Dedifferentiated amniotic fluid mesenchymal stem cell (primary cell): ENCODE data around the gene UFD1.
"Not testable (repeated sequence)": the region's sequence is repeated elsewhere in the genome, so short reads cannot be mapped to it uniquely, and the experiment has no call there.

Source experiments
- DNase-seq: peaks from one replicate; pipeline ENCODE4 v3.0.0-alpha.2; 2016; ENCODE audit errors: extremely low spot score

Gene UFD1

GRCh38 chr22:19449422-19449767, 29.6 kb downstream of the UFD1 start:
- no peak for DNase-seq

- DNase-seq: no peak
Observed at GRCh38 chr22:19448739-19449421, 30.1 kb downstream of the UFD1 start.

GRCh38 chr22:19448076-19448607, 30.9 kb downstream of the UFD1 start:
- DNase-seq: peak; percentile 38

DNA sequence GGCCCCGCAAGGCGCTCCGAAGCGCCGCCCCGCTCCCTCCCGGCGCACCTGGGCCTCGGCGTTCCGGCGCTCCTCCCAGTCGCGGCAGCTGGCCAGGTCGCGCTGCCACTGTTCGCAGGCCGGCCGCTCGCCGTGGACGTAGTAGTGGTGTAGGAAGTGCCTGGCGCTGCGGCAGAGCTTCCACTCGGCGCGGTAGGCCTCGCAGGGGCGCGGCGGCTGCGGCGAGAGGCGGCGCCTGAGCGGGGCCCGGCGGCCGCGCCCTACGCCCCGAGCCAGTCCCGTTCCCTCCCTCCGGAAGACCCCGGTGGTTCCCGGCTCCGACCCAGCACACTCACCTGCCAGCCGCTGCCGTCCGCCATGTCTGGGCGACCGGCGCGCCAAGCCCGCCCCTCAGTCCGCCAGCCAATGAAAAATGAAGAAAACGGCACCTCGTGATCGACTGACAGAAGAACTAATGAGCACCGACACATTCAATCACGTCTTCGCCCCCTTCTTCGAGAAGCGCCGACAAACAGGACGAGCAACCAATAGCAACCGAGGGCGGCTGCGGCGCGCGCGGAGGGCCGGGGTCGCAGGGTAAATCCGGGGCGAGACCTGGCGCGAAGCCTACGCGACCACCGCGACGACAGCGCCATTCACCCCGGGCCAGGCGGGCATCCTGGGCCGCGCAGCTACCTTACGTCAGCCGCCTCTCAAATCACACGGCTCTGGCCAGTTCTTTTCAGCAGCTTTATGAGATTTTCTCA, 31.5 kb downstream of the UFD1 start, which contains the start of gene C22orf39:
C22orf39 (minus strand) TSS at position 382 of the 746 bp plus-strand sequence; CDS start at position 359, 23 bp downstream.
- DNase-seq: peak; percentile 92

DNA sequence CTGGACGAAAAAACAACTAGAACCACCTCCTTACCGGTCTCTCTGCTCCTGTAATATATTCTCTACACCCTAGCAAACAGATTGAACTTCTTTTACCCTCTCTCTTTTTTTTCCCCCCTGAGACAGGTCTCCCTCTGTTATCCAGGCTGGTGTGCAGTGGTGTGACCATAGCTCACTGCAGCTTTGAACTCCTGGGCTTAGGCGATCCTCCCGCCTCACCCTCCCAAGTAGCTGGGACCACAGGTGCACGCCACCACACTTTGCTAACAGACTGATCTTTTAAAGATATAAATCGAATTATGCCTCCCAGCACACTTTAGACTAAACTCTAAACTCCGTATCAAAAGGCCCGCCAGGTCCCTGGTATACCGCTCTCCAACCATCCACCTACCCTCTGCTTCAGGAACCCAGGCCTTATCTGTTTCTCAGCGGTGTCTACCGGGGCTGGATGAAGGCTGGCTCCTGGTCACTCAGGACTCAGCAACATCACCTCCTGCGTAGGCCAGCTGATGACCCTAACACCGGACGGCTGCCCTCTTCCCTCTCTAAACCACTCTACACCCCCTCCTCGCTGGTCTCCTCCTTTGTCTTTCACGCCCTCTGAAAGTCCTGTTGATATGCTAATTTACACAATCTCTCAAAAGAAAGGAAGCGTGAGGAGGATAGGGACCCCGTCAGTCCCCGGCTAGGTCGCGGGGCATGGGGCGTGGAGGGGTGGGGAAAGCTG, 32.2 kb downstream of the UFD1 start:
- no peak for DNase-seq

DNA sequence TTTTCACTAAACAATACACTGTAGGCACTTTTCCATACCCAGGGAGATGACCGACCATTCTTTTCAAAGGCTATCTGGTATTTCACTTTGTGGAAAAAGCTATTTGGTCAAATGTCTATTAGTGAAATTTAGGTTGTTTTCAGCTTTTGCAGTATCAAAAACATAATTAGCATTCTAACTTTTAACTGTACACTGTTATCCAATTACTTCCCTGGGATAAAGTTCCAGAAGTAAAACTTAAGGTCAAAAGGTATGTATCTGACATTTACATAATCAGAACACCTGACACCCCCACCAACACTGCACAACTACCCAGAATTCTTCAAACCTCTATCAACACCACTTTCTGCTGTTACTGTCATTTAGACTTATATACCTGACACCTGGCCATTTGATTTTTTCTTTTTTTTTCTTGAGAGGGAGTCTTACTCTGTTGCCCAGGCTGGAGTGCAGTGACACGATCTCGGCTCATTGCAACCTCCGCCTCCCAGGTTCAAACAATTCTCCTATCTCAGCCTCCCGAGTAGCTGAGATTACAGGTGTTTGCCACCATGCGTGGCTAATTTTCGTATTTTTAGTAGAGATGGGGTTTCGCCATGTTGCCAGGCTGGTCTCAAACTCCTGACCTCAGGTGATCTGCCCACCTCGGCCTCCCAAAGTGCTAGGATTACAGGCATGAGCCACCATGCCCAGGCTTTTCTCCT, 33.6 kb downstream of the UFD1 start:
- DNase-seq: not testable (repeated sequence)

- DNase-seq: no peak
Observed at GRCh38 chr22:19443544-19444211, 35.3 kb downstream of the UFD1 start.

DNA sequence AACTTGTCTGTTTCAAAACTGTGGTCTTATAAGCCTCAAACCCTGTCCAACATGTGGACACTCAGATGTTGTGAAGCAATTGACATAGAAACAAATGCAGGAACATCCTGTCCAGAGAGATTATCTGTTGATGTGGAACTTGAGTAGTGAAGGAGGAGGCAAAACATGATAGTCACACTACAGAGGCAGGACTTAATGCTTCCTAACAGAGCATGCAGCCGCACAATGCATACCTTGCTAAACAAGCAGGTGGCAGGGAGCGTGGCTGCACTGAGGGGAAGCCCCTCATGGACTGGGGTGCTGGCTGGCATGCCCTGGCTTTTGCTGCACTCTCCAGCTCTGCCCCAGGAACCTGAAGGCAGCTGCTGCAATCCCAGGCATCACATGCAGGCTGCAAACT, 36.8 kb downstream of the UFD1 start:
- DNase-seq: no peak

- DNase-seq: no peak
Observed at GRCh38 chr22:19440411-19441195, 38.4 kb downstream of the UFD1 start.

DNA sequence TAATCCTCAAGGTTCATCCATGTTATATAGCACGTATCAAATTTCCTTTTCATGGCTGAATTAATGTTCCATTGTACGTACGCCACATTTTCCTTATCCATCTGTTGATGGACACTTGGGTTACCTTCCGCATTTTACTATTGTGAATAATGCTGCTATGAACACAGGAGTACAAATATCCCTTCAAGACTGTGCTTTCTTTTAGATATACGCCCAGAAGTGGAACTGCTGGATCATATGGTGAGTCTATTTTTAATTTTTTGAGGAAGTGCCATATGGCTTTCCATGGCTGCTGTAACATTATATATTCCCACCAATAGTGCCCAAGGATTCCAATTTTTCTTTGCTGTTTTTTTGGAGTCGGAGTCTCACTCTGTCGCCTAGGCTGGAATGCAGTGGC, 40.7 kb downstream of the UFD1 start:
- no peak for DNase-seq

GRCh38 chr22:19436444-19437161, 42.4 kb downstream of the UFD1 start:
- not testable (repeated sequence) for DNase-seq

DNA sequence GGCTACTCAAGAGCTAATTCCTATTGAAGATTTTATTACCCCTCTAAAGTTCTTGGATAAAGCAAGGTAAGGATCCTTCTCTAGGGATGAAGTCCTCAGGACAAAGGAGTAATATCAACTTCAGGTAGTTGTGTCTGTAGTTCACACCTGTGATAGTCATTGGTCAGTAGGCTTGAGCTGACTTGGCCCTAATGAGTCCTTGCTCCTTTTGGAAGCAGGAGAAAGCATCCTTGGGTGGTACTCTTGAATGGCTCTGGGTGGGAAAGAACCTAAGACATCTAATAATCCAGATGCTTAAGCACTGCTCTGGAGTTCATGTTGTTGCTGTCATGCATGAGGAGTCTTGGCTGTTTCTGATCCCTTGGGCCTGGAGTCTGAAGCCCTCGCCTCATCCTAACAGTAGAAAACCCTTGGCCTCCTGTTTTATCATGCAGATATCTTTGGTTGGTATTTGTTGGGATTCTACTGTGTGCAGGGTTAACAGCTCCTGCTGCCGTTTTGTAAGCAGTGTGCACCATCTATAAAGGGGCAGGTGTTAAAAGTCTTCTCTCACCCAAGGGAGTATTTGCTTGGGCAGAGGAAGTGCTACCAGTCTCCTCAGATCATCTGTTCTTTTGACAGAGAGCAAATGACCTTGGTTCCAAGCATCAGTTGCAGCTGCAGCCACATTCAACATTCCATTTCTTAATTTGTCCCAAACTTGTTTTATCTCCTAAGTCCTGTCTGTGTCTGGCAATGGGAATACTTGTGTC, 44.0 kb downstream of the UFD1 start:
- DNase-seq: no peak

DNA sequence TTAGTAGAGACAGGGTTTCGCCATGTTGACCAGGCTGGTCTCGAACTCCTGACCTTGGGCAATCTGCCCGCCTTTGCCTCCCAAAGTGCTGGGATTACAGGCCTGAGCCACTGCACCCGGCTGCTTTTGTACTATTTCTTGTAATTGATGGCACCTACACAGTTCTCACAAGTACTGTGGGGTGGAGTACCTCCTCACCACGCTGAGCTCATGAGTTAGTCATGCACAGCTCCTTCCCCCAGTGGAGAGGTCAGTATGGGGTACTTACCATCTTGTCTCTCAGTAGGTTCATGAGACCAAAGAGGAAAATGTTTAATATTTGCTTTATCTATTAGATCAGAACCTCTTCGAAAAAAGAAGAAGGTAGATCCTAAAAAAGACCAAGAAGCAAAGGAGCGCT, 44.6 kb downstream of the UFD1 start:
- no peak for DNase-seq

- peak; percentile 87 for DNase-seq
Observed at GRCh38 chr22:19432133-19432851, 46.7 kb downstream of the UFD1 start, which contains the start of gene MRPL40. TSS of gene MRPL40 (plus strand) at chr22:19432545. CDS start at chr22:19432555, 10 bp downstream.

DNA sequence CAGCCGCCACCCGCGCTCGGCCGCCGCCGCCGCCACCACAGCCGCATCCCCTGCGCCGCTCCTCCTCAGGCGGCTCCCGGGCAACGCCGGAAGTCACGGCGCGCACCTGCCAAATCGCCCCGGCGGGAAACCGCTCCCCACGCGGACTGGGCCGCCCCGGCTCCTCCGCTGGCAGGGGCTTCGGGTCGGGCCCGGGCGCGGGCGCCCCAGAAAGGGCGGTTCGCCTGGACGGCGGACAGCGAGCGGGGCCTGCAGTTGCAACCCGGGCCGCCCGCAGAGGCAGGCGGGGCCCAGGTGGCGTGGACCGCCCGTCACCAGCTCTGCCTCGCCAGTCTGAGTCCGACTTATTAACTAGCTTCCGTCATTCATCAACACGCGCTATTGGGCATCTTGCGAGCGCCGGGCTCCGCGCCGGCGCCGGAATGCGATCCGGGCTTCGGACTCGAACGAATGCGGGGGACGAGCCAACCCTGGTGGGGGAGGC, 47.3 kb downstream of the UFD1 start, which contains the start of gene HIRA:
HIRA (minus strand) TSS at position 85 of the 484 bp plus-strand sequence. CDS start 257 bp downstream, outside the sequence.
- peak; percentile 56 for DNase-seq

DNA sequence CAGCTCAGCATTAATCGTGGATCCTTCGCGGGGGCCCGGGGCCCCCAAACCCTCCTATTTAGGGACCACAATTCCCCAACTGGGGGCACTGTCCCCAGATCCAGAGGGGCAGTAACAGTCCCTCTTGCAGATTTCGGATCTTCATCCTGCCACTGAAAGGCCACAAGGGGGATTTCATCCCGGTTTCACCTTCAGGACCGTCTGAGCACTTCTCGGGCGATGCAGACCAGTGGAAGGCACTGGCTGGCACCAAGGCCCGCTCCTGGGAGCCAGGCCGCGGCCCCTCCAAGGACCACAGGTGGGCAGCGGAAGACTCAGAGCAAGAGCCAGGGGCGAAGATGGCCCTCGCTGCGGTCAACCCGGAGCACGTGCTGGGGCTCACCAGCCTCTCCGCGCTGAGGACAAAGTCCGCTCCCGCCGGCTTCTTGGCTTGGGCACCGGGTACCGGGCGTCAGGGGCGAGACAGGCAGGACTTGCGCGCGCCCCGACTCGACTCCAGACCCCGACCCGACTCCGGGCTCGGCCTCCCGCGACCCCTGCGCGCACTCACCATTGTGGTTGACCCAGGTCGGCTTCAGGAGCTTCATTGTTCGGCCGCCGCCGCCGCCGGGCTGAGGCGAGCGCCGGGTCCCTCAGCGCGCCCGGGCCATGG, 48.0 kb downstream of the UFD1 start:
- DNase-seq: no peak
